ENCODE results near the gene RPH3AL.

RPH3AL gene

GRCh38 chr17:336110-337021 lies 16.2 kb downstream of the RPH3AL start:
- DNase-seq (ENCODE audit: low read depth) = peak; percentile 41

- no peak for DNase-seq (ENCODE audit: low read depth)
Observed at GRCh38 chr17:335691-336090, 16.9 kb downstream of the RPH3AL start.

GRCh38 chr17:334974-335481 lies 17.6 kb downstream of the RPH3AL start:
- no peak for DNase-seq (ENCODE audit: low read depth)

GRCh38 chr17:333626-334396 lies 18.8 kb downstream of the RPH3AL start:
- peak; percentile 73 for DNase-seq (ENCODE audit: low read depth)

- DNase-seq (ENCODE audit: low read depth) = peak; percentile 73
Observed at GRCh38 chr17:332558-333322, 19.9 kb downstream of the RPH3AL start.

GRCh38 chr17:332023-332422 lies 20.6 kb downstream of the RPH3AL start:
- no peak for DNase-seq (ENCODE audit: low read depth)

GRCh38 chr17:330993-331701 lies 21.5 kb downstream of the RPH3AL start:
- no peak for DNase-seq (ENCODE audit: low read depth)

GRCh38 chr17:329784-330420 lies 22.7 kb downstream of the RPH3AL start:
- DNase-seq (ENCODE audit: low read depth) = no peak

DNA sequence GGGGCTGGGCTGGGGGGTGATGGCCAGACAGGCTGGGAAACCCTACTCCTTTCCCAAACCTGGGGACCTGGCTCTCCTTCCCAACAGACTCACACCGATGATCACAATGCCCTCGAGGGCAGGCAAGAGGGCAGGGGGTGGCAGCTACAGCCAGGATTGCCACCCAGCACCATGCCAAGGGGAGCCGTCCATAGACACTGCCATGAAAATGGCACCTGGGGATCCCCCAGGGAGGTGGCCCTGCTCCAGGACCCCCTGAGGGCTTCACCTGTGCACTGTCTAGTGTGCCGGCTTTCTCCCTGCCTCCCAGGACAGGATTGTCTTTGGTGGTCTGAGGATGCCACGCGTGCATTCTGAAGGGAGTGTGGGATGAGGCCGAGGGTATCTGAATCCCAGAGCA lies 24.6 kb downstream of the RPH3AL start:
- no peak for DNase-seq (ENCODE audit: low read depth)

DNA sequence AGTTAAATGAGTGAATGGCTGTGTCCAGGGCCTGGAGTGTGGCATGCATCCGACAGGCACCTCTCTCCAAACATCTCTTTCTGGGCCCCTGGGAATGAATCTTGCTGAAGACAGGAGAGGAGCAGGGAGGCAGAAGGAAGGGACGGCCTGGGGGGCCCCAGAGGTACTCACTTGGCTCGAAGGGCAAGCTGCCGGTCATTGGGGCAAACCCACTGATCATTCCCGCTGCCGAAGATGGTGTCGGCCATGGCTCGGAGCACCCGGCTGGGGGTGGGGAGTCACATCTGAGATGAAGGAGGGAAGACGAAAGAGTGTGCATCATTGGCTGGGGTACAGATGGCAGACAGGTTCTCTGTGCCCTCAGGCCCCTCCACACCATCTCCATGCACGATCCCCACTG lies 25.3 kb downstream of the RPH3AL start:
- DNase-seq (ENCODE audit: low read depth) = no peak

GRCh38 chr17:326010-326621 lies 26.5 kb downstream of the RPH3AL start:
- DNase-seq (ENCODE audit: low read depth) = no peak

GRCh38 chr17:325270-326009 lies 27.2 kb downstream of the RPH3AL start:
- DNase-seq (ENCODE audit: low read depth) = no peak

GRCh38 chr17:323721-324571 lies 28.7 kb downstream of the RPH3AL start:
- DNase-seq (ENCODE audit: low read depth) = no peak

GRCh38 chr17:323181-323580 lies 29.4 kb downstream of the RPH3AL start:
- DNase-seq (ENCODE audit: low read depth) = no peak

- DNase-seq (ENCODE audit: low read depth) = no peak
Observed at GRCh38 chr17:322006-322780, 30.4 kb downstream of the RPH3AL start.

- no peak for DNase-seq (ENCODE audit: low read depth)
Observed at GRCh38 chr17:321386-321941, 31.1 kb downstream of the RPH3AL start.

DNA sequence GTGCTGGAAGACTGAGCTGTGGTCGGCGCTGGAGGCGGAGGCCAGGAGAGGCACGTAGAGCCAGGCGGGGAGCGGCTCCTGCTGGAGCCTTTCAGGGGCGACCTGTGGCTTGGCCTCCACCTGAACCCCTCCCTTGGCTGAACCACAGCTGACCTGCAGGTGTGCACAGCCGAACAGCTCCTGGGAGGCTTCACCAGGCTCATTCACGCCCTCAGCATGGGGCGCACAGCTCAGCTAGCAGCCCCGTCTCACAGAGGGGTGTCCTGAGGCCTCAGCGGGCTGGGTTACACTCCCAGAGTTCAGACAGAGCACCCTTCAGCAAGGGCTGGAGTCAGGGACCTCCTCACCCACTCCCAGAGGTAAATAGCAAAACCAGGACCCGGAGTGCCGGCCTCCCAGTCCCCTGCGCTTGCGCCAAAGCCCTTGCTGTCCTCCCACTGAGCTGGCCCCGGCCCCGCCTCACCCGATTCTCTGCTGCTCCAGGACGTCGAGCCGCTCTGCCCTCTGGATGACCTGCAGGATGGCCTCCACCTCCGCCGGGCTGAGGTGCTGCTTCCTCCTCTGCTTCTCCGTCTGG lies 31.7 kb downstream of the RPH3AL start:
- DNase-seq (ENCODE audit: low read depth) = no peak

All from amniotic epithelial cell (primary cell).